Stimulated activated CD4-positive, alpha-beta T cell treated with anti-CD3 and anti-CD28 coated beads, TNF-alpha, amount 100 ng/mL, for 4 hours (primary cell): Measurements from ENCODE around the gene GLA.

Source experiments
- DNase-seq, 3 experiments: peaks; one replicate each; pipeline ENCODE4 v3.0.0-alpha.2; 2020; ENCODE audit warnings: low read depth in 3 of 3

GLA gene

GRCh38 chrX:101357166-101357795 is 50.4 kb downstream of the GLA start:
- no peak for DNase-seq

- no peak for DNase-seq
Observed at GRCh38 chrX:101349193-101349562, 58.5 kb downstream of the GLA start.

- DNase-seq: peak; percentile 55 to 58 (median 56)
Observed at GRCh38 chrX:101348452-101349192, 59.1 kb downstream of the GLA start, which contains the start of gene TIMM8A. Gene TIMM8A (minus strand): TSS chrX:101348742. CDS start chrX:101348664, 78 bp downstream.

- DNase-seq: no peak
Observed at GRCh38 chrX:101347859-101348451, 59.8 kb downstream of the GLA start.
